ENCODE data around the gene SYTL2.

Gene SYTL2

DNA sequence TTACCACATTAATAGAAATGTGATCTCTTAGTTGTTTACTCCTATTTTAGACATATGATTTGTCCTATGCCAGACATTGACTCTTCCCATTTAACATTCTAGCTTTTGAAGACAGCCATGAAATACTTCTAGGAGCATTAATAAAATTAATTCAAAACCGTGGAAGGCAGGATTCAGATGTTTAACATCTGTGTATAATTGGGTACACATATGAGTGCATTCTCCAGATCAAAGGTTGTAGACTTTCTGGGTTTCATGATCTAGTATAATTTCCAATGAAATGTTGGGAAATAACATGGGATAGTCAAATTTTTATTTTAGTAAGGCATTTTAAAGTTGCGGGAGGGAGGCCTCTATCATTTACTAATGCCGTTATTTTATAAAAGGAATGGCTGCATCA, 89.8 kb downstream of the SYTL2 start:
- no peak for DNase-seq

DNA sequence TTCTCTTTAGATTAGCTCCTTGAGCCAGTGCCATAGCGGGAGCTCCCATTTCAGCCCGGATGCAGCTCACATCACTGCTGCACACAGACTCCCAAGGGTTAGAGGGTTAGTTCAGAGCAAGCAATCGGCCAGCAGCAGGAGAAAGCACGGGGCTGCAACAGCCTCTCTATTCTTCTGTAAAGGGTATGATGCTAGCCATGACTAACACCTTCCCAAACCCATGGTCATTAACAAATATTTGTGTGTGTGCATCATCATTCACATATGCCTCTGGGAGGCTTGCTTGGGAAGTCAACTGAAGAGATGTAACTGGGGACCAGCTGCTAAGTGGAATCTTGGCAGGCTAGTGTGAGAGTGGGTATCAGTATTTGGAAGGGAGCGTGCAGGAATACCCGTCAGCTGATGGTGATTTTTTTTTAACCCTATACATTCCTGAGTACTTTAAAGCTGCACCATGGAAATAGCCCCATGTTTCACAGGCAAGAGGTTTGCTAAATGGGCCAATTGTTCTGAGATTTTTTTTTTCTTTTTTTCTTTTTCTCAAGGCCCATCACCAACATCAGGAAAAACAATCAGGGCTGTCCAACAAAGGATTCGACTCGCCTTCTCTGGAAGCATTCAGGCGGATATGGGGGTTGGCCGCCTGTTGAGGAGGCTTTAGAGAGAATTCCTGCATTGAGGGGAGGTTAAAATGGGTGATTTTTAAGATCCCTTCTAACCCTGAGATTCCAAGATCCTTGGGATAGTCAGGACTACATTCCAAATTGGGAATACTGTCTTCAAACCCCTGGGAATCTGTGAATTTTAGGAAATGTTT, 91.7 kb downstream of the SYTL2 start:
- DNase-seq: no peak

DNA sequence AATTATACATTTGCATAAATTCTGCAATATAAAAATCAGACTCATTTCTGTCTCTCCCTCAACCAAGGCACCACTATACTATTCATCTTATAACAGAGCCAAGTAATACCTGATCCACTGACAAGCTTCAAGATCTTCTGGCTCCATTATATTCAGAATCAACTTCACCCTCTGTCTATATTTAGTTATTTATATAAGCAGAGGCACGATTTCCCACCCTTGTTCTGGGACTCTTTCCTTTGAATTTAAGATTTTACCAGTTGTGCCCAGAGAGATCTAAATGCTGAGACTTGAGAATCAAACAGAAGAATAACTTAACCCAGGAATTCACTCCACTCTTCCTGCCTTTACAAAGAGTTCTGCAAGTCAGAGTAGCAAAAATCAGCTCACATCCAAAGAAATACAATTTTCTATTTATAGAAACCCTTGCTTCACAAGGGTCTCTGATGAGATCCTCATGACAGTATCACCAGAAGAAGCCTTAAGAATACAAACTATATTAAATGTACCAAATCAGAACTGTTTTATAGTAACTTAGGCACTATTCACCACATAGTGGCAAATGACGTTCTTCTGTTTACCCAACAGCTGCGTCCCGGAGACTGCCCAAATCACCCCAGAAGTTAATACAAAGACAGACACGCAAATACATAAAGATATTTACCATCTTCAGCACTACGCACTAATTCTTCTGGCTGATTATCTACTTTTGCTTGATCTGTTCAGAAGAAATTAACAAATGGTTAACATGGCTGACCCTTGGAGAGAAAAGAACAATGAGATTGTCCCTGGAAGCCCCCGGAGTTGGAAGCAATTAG, 92.6 kb downstream of the SYTL2 start:
- no peak for DNase-seq

DNA sequence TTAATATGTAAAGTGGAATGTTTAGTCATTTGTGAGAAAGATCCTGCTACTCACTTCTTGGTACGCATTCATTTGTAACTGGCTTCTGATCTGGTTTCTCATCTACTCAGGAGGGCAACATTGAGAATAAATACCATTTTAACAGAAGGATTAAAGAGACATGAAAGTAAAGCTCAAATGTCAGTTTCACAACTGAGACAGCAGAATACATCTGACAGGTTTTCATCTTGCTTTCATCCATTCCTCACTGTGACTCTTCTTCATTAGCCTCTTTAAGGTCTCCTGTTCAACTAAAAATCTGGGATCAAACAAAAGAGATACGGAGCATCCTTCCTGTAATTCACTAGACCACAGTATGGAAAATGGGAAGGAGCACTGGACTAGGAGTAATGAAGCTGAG, 93.5 kb downstream of the SYTL2 start:
- DNase-seq: no peak

DNA sequence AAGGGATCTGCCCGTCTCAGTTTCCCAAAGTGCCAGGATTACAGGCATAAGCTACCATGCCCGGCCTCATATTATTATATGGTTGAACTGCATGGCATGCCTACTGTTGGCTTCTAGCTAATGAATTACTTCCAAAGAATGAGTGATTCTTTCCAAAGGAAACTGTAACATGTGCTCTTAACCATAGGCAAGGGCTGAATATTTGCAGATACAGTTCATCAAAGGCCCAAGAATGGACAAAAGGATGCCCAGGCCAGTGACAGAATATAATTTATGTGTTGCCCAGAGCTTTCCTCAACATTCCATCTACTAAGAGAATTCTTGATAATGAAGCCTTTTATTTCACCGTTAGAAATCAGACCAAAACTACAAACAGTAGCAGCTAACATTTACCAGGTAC, 98.0 kb downstream of the SYTL2 start:
- no peak for DNase-seq

DNA sequence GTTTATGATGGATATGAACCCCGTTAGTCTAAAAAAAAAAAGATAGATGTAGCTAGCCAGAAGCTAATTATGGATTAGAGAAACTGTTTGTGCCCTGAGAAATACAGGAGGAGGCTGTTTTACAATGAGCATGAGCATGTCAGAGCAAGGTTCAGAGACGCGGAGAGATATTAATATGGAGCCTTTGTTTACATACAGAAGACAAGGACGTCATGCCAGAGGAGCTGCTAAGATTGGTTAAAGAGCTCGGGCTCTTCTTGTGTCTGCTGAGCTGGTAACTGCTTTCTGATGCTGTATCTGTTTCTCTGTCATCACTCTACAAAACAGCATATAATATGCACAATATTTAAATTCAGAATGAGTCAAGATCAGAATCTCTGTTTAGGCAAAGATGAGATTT, 100.0 kb downstream of the SYTL2 start:
- DNase-seq: no peak

DNA sequence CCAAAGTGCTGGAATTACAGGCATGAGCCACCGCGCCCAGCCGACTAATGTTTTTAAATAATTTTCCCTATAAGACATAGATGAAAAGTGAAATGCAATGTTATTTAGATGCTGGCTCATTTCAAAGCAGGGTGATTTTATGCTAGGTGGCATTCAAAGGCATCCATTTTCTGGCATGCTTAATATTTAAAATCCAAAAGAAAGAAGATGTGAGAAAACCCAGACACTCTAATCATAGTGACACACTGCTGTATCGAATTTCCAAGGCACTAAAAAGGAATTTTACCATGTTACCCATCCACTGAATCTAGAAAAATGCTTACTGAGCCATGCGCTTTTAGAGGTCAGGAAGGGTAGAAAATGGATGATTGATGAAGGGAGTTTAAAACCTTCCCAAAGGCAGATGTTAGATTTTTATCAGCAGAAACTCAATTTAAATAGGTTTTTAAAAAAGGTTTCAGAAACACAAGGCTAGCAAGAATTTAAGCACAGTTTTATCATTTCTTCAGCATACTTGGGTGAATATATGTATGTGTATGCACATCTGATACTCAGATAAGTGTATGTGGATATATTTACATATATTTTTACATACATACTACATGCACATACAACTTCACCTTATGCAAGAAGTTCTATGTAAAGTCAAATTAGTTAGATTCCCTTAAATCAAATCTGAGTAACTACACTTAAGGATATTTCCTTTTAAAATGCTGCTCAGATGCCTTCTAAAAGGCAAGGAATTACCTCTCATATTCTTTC, 100.8 kb downstream of the SYTL2 start:
- no peak for DNase-seq

DNA sequence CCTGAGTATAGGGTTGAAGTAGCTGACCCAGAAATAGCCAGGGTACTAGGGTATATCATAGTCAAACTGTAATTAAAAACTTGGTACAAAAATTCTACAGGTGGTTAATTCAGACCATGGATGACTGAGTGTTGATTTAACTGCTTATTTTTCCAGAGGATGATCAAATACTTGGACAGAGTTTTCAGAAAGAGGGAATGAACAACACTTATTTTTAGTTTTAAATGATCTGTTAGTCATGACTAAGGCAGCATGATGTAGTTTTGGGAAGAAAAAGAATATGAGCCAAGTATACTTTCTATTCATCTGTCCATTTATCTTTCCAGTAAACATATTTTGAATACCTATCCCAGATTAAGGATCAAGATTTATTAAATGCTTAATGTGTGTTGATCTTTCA, 105.1 kb downstream of the SYTL2 start:
- DNase-seq: no peak

DNA sequence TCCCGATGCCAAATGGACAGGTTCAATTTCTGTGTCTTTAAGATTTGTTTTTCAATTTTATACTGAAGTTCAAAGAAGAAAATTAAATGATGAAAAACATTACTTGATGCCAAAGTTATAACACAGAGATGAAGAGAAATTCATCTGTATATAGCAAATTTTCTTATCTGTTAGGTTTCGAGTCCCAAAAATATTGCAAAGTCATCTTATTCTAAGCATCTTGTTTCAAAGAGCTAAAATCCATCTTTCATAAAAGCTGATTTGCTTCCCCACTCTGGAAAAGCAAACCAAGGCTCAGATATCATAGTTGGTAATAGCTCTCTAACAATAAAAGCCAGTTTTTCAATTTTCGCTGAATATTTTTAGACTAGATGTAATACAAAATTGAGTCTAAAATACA, 106.0 kb downstream of the SYTL2 start:
- no peak for DNase-seq

DNA sequence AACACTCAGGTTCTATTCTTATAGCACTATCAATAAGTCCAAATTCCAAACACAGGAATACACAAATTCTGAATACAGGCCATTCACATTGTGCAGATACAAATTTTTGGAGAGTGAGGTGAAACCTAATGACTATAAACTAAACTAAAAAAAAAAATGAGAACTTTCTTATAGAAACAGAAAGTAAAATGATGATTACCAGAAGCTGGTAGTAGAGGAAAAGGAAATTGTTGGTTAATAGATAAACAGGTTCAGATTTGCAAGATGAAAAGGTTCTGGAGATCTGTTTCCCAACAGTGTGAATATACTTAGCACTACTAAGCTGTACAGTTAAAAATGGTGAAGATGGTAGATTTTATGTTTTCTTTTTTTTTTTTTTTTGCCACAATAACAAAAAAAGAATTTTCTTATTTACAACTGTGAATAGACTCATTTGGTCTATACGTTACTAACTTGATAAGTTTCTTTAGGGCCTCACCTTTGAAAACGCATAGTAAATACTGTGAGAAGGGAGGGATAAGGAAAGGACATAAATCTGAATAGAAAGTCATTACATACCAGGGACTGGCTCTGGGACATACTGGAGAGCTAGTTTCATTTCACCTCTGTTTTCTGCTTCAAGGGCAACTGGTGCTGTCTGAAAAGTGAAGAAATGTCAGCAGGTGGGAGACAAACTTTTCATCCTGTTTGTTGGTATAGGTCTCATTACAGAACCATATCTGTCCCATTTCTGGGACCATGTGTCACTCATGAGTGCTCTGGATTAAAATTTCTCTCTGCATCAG, 110.8 kb downstream of the SYTL2 start:
- DNase-seq: no peak

DNA sequence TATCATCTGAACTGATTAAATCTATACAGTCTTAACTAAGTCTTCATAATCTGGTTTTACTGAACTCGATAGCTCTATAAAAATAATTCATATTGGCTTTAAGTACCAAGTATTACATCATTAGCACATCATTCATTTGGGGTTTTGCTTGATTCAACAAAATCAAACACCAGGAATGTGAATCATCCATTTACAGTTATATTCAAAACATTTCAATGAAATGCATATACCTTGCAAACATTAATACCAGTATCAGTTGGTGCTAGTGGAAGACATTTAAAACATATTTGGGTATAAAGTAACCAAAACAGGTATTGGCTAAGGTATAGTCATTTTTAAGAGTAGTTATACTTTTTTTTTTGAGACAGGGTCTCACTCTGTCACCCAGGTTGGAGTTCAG, 112.7 kb downstream of the SYTL2 start:
- DNase-seq: no peak

DNA sequence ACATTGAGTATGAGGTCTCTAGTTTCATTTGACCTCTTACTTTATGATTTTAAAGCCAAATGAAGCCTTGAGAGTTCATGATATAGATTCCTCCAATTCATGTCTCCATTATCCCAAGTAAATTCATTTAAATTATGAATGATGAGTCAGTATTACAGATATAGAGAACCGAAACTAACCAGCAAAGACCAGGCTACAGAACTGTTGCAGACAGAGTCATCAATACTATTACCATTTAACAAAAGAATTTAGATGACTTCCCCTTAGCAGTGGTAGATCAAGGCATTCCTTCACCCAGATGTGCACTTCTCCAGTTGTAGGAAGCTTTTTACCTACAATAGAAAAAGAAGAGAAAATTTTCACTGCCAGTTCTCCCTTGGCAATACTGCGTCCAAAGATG, 113.2 kb downstream of the SYTL2 start:
- no peak for DNase-seq

DNA sequence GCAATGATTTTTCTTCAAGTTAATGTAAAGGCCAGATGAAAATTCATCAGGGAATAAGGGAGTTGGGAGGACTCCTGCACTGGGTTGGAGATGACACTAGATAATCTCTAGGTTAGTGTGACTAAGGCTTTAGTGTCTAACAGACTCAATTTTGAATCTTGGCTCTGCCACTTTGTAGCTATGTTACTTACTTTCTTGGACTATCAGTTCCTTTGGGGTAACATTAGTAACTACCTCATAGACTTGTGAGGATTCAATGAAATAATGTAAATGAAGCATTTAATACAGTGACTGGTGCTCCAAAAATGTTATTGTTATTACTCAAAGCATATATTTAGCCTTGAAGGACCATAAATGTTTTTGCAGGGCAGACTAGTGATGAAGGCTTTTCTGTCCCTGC, 115.4 kb downstream of the SYTL2 start:
- DNase-seq: no peak

DNA sequence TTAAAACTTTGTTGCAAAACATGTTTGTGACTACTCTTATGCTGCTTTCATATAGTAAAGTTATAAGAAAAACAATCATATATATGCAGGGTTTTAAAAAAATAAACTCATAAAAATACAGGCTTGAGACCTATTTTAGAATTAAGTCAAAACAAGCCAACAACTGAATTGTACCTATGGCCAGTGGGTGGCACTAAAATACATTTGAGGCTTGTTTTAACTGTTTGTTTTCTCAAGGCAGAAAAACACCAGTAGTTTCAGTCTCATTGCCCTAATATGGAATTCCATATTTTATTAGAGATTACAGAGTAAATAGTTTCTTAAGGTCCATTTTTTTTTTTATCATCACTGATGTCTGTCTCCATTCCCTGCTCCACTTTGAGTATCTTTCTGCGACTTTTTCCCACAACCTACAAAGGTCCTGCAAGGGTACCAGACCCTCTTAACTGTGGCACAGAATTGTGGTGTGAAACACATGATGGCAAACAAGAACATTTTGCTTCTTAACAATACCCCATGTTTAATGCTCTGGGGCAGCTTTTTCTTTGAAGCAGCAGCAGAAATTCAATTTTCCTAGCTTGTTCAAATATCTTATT, 116.5 kb downstream of the SYTL2 start:
- no peak for DNase-seq

DNA sequence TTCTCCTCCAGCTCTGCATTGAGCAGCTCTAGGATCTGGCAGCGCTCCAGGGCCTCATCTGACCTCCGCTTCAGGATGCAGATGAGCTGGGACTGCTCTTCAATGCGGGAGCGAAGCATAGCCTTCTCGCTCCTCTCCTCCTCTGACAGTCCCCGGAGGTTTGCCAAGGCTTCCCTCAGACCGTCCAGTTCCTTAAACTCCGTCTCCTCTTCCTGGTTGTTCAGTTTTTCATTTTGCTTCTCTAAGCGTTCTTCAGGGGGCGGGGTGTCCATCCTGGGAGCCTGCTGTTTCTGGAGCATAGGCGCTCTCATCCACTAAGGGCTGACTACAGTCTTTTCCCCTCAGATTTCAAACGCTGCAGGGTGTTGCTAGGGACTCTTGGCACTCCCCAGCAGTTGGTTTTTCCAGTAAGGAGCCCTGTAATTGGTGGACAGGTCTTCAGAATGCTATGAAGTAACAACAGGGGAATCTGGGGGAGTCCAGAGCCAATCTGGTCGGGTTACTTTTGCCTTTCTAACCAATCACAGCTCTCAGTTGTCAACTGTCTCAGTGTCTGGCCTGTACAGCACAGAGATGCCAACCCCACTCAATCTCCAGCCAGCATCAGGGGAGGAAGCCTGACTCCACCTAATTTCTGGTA, 125.0 kb downstream of the SYTL2 start, which contains the start of gene CCDC89:
TSS of gene CCDC89 (minus strand) at position 376 of the 640 bp plus-strand sequence. CDS start at position 311, 65 bp downstream.
- DNase-seq: no peak

DNA sequence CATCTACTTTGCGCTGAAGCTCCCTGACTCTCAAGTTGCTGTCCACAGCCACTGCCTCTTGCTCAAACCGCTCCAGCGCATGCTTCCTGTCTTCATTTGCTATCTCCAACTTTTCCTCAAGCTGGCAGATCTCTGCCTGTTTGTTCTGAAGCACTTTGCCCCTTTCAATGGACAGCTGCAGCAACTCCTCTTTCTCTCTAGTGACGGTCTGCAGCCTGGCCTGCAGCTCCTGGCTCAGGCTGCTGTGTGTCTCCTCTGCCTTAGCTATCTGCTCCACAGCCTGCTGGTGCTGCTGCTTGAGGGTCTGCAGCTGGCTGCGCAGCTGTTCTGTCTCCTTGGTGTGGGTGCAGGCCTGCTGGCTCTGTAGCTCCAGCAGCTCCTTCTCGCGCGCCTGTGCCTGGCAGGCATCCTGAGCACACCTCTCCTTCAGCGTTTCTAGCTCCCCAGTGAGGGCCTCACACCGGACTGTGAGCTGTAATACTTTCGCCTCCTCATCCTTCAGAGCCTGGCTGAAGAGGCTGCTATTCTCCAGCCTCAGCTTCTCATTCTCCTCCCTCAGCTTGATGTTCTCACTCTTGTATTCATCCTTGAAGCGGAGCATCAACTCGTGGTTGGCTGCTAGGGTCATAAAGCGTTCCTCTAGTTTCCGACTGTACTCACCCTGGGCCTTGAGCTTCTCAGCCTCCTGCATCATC, 125.7 kb downstream of the SYTL2 start:
- DNase-seq: no peak

DNA sequence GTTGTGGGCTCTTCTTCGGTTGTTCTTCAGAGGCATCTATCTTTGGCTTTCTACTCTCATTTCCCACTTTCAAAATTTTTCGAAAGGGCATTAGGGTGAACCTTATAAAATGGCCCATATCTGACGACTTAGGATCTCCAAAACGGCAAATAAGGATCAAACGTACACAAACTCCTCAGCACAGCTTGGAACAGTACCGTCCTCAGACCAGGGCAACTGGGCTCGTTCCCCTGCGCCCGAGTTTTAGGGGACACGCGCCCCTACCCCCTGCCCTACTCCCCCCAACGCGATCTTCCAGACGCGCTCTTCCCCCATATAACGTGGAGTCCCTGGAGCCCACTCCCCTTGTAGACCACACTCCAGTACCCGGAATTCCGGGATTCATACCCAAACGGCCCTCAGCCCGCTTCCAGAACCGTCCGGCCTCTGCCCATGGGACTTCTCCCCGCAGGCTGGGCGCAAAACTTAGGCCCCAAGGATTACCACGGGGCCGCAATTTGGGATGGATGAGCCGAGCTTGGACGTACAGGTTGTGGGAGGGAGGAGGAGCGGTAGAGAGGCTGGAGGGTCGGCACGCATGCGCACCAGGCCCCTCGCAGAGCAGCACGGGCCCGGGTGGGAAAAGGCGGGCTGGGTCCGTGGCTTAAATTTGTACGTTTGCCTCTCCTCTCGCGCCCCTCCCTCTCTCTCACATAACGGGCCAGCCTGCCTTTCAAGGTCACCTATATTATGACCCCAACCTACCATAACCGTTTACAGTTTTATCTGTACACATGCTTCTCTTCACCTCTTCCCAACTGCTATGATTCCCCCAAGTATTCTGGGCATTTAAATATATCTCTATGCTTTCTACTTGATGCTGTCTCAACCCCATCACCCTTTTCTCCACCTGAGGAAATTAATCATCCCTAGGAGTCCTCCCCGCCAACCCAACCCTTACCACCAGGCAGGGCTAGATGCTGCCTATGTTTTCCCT, 128.3 kb downstream of the SYTL2 start:
- DNase-seq: peak; percentile 68

DNA sequence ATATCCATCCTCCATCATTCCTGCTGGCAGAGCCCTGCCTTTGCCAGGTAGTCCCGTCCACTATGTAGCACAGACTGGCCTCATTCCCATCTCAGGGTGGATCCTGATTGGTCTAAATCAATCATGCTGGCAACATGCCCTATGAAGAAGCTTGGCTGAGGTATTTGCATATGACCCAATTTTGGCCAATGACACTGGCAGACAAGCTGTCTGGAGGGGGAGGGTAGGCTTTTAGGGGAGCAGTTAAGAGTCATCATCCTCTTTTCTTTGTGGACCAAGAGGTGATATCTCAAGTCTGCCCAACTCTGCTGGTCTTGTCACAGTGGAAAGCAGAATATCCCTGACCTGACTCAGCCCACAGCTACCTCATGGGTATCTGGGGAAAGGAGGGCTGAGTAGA, 130.0 kb downstream of the SYTL2 start:
- no peak for DNase-seq

DNA sequence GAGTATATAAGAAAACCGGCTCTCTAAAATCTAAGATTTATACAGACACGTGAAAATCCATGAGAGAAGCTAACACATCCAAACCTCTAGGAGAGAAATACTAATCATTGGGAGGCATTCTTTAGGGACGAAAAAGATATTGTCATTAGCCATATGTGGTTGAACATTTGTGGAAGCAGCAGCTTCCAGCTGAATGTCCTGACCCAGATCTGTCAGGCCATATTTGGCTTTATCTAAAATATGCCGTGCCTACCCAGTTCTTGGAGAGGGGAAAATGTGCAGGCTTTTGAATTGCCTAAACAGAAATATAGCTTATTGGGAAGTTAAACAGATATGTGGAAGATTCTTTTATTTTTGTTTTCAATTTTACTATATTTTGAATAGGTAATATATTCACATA, 131.4 kb downstream of the SYTL2 start:
- no peak for DNase-seq

DNA sequence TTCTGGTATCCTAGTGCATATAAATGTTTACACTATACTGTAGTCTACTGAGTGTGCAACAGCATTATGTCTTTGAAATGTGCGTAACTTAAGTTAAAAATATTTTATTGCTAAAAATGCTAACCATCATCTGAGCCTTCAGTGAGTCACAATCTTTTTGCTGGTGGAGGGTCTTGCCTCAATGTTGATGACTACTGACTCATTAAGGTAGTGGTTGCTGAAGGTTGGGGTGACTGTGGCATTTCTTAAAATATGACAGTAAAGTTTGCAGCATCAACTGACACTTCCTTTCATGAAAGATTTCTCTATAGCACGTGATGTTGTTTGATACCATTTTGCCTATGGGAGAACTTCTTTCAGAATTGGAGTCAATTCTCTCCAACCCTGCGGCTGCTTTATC, 137.5 kb downstream of the SYTL2 start:
- DNase-seq: no peak

Data from activated T-cell treated with anti-CD3 and anti-CD28 coated beads, Interleukin-2, amount 50 U/mL, for 1 hour (primary cell).